Common myeloid progenitor, CD34-positive (primary cell): ENCODE data around the gene IER2.
"Not testable (repeated sequence)": the region's sequence is repeated elsewhere in the genome, so short reads cannot be mapped to it uniquely, and the experiment has no call there.

Experiments
- CTCF ChIA-PET: fragments of 350-600 bp; sonication (Branson Sonifier 250); formaldehyde crosslinking; loops from one replicate; lab custom pipeline; 2021; ENCODE audit warnings: antibody characterized with exemption; lab: Charles Lee
- POLR2A ChIA-PET: fragments of 350-600 bp; sonication (Branson Sonifier 250); formaldehyde crosslinking; loops from one replicate; lab custom pipeline; 2021; ENCODE audit warnings: antibody characterized with exemption; lab: Charles Lee
- DNase-seq, 3 donors: peaks; one replicate each; pipeline versions ENCODE4 v3.0.0 to v3.0.0-alpha.2; 2013
- H3K27ac ChIP-seq, 2 experiments: 1 replicate in 1 of 2; 2 replicates in 1 of 2; pipeline ENCODE4 v1.7.0; 2013; ENCODE audit warnings: inconsistent platforms in 2 of 2, low read length in 2 of 2, mild to moderate bottlenecking in 2 of 2, low read depth in 1 of 2, moderate library complexity in 1 of 2; ENCODE audit not compliant: severe bottlenecking in 2 of 2, insufficient read depth in 1 of 2, poor library complexity in 1 of 2
- H3K27me3 ChIP-seq, 5 experiments: replicated peaks in 2 of 5; 1 replicate in 3 of 5; 2 replicates in 2 of 5; pipeline versions ENCODE4 v1.6.1 to v1.7.0; 2013; ENCODE audit warnings: low read length in 4 of 5, mild to moderate bottlenecking in 2 of 5, moderate library complexity in 2 of 5, inconsistent platforms in 1 of 5; ENCODE audit not compliant: insufficient read depth in 5 of 5, control insufficient read depth in 4 of 5
- H3K36me3 ChIP-seq, 4 experiments: 1 replicate in 2 of 4; 2 replicates in 2 of 4; pipeline versions ENCODE4 v1.6.1 to v1.7.0; 2013; ENCODE audit warnings: low read length in 3 of 4, control low read depth in 1 of 4, mild to moderate bottlenecking in 1 of 4; ENCODE audit not compliant: control insufficient read depth in 4 of 4, insufficient read depth in 4 of 4
- H3K4me1 ChIP-seq, 4 experiments: 1 replicate in 3 of 4; 2 replicates in 1 of 4; pipeline versions ENCODE4 v1.6.1 to v1.7.1; 2013; ENCODE audit warnings: low read length in 3 of 4, mild to moderate bottlenecking in 3 of 4, control low read depth in 1 of 4, inconsistent platforms in 1 of 4, moderate library complexity in 1 of 4; ENCODE audit not compliant: control insufficient read depth in 4 of 4, insufficient read depth in 4 of 4; ENCODE audit errors: control extremely low read depth in 1 of 4
- H3K4me3 ChIP-seq, 7 experiments: 1 replicate in 4 of 7; 2 replicates in 3 of 7; pipeline versions ENCODE4 v1.5.1 to v1.7.0; 2013; ENCODE audit warnings: mild to moderate bottlenecking in 7 of 7, low read length in 6 of 7, moderate library complexity in 6 of 7, inconsistent platforms in 2 of 7, low read depth in 2 of 7, control low read depth in 1 of 7; ENCODE audit not compliant: insufficient read depth in 4 of 7, control insufficient read depth in 1 of 7; ENCODE audit errors: extremely low read depth in 1 of 7
- H3K9me3 ChIP-seq, 5 experiments: 1 replicate in 4 of 5; 2 replicates in 1 of 5; pipeline versions ENCODE4 v1.6.1 to v1.7.1; 2013; ENCODE audit warnings: low read length in 4 of 5, mild to moderate bottlenecking in 2 of 5, inconsistent platforms in 1 of 5, low read depth in 1 of 5, moderate library complexity in 1 of 5; ENCODE audit not compliant: control insufficient read depth in 4 of 5, insufficient read depth in 2 of 5; ENCODE audit errors: control extremely low read depth in 1 of 5
- WGBS: methylation state at CpG from one replicate; pipeline ENCODE4 v1.1.5; 2013; ENCODE audit not compliant: insufficient coverage; 5-methylcytosine and 5-hydroxymethylcytosine counted together

IER2 gene

DNA sequence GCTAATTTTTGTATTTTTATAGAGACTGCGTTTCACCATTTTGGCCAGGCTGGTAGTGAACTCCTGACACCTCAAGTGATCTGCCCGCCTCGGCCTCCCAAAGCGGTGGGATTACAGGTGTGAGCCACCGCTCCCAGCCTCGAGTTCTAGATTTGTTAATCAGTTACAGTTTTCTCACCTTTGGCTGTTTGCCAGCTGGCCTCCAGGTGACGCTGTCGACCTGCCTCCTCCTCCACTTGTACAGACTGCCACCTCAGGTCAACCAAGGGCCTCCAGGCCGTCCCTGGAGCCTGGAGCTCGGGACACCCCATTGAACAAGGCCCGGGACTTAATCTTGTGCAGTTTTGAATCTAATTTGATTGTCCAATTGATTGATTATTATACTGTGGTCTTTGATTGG lies 45.5 kb downstream of the IER2 start:
- CTCF ChIA-PET, result interaction anchor here (0.8 to 2.4 kb wide), 6 partner anchors 18 to 68 kb away, joined by 3 to 11 read pairs (median 4); no protein-coding TSS in a partner anchor
- H3K27ac ChIP-seq, result no peak overlapping the region
- no peaks in the 10 kb centered on the region for H3K27me3 ChIP-seq
- peak in 1 of 3 donors; percentile 21 for DNase-seq
- POLR2A ChIA-PET, result interaction anchor here (1.2 kb wide), 1 partner anchor 43 kb away, joined by 4 read pairs; no protein-coding TSS in a partner anchor
- H3K4me1 ChIP-seq, result no peaks in the 10 kb centered on the region
- no peak overlapping the region for H3K4me3 ChIP-seq
- no peaks in the 10 kb centered on the region for H3K36me3 ChIP-seq
- WGBS, result 80% methylated on average over 10 of the region's 11 CpGs
- H3K9me3 ChIP-seq, result no peaks in the 10 kb centered on the region

DNA sequence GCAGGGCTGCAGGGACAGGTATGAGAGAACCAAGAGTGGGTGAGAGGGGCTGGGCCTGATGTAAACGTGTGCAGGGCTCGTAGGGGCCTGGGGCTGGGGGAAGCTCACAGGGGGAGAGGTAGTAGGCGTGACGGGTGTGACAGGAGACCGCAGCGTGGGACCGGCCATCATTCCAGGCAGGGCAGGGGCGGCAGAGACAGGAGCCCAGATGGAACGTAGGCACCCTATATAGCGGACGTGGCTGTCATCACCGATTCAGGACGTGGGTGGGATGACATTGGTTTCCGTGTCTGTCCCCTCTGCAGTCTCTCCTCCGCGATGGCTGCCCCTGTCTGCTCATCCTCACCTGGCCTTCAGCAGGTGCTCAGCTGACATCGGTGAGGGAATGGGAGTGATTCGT lies 48.4 kb downstream of the IER2 start:
- Histone ChIP-seq H3K9me3 (no peaks in the 10 kb centered on the region), H3K4me1 (no peaks in the 10 kb centered on the region), H3K27ac (no peak overlapping the region), H3K27me3 (no peaks in the 10 kb centered on the region), H3K4me3 (no peak overlapping the region), H3K36me3 (no peaks in the 10 kb centered on the region)
- POLR2A ChIA-PET, result interaction anchor here (0.6 kb wide), 1 partner anchor 1555 kb away, joined by 5 read pairs; no protein-coding TSS in a partner anchor
- no peak for DNase-seq
- CTCF ChIA-PET, result no interaction called here
- WGBS, result 97% methylated on average over 14 of the region's 18 CpGs

DNA sequence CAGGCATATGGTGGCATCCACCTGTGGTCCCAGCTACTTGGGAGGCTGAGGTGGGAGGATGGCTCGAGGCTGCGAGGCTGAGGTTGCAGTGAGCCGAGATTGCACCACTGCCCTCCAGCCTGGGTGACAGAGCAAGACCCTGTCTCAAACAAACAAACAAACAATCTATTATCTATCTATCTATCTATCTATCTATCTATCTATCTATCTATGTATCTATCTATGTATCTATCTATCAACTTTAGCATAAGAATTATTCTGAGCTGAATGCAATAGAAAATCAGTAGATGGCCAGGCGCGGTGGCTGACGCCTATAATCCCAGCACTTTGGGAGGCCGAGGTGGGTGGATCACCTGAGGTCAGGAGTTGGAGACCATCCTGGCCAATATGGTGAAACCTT lies 51.9 kb downstream of the IER2 start:
- not testable (repeated sequence) for H3K27ac ChIP-seq, H3K4me3 ChIP-seq, H3K36me3 ChIP-seq, H3K4me1 ChIP-seq, H3K9me3 ChIP-seq, DNase-seq, H3K27me3 ChIP-seq
- ChIA-PET CTCF (interaction anchor here (1.5 kb wide), 1 partner anchor 41 kb away, joined by 3 read pairs; no protein-coding TSS in a partner anchor), POLR2A (interaction anchor here (1.1 kb wide), 1 partner anchor 47 kb away, joined by 3 read pairs; no protein-coding TSS in a partner anchor)
- WGBS, result 93% methylated on average over 5 of the region's 7 CpGs
